HepG2 (cell line): ENCODE results near the gene RSAD2.

Experiments
- GABPB1 ChIP-seq: IDR thresholded peaks from 2 replicates; pipeline ENCODE4 v1.6.1; 2016; ENCODE audit warnings: mild to moderate bottlenecking, missing genetic modification reagents, moderate library complexity, missing compliant biosample characterization
- GTF2F1 ChIP-seq: fragments of 150-350 bp; IDR thresholded peaks from 2 replicates; pipeline ENCODE4 v1.6.1; 2014; ENCODE audit warnings: low read length
- NFYB ChIP-seq: sonication (generic); formaldehyde crosslinking; IDR thresholded peaks from 2 replicates; pipeline ENCODE4 v1.4.0; 2020; ENCODE audit warnings: missing genetic modification reagents
- RAD51 ChIP-seq: fragments of 450-650 bp; IDR thresholded peaks from 2 replicates; pipeline ENCODE4 v1.6.1; 2016; ENCODE audit warnings: borderline replicate concordance
- STAG1 ChIP-seq: sonication (generic); formaldehyde crosslinking; IDR thresholded peaks from 2 replicates; pipeline ENCODE4 v1.4.0; 2020; ENCODE audit warnings: missing genetic modification reagents
- TF ChIP-seq, protein P1 (sequence below): sonication (generic); formaldehyde crosslinking; IDR thresholded peaks from 2 replicates; pipeline ENCODE4 v1.4.0; 2020; ENCODE audit warnings: missing genetic modification reagents
- TF ChIP-seq, protein P2 (sequence below): sonication (generic); formaldehyde crosslinking; IDR thresholded peaks from 2 replicates; pipeline ENCODE4 v1.5.0; 2020; ENCODE audit warnings: mild to moderate bottlenecking, missing genetic modification reagents, moderate library complexity

DNA sequence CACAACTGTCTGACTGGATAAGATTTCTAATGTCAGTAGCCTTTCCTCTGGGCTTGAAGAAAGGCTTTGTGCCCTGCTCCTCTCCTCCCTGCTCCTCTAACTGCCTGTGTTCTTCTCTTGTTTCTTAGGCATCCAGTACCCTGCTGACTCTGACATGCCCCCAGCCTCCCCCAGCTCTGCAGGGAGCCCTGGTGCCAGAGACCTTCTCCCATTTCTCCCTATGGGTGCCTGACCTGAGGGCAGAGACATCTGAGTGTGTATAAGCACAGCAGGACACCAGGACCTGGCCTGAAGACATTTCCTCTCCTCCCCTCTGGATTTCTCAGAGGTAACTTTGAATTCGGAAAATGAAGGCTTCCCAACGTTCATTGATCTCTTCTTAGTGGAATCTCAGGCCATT lies 63.2 kb downstream of the RSAD2 start:
- TF ChIP-seq STAG1 (CRISPR knock-in tag) = no peak
- TF ChIP-seq, protein P1, sequence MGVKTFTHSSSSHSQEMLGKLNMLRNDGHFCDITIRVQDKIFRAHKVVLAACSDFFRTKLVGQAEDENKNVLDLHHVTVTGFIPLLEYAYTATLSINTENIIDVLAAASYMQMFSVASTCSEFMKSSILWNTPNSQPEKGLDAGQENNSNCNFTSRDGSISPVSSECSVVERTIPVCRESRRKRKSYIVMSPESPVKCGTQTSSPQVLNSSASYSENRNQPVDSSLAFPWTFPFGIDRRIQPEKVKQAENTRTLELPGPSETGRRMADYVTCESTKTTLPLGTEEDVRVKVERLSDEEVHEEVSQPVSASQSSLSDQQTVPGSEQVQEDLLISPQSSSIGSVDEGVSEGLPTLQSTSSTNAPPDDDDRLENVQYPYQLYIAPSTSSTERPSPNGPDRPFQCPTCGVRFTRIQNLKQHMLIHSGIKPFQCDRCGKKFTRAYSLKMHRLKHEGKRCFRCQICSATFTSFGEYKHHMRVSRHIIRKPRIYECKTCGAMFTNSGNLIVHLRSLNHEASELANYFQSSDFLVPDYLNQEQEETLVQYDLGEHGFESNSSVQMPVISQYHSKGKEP (CRISPR knock-in tag) = no peak
- TF ChIP-seq, protein P2, sequence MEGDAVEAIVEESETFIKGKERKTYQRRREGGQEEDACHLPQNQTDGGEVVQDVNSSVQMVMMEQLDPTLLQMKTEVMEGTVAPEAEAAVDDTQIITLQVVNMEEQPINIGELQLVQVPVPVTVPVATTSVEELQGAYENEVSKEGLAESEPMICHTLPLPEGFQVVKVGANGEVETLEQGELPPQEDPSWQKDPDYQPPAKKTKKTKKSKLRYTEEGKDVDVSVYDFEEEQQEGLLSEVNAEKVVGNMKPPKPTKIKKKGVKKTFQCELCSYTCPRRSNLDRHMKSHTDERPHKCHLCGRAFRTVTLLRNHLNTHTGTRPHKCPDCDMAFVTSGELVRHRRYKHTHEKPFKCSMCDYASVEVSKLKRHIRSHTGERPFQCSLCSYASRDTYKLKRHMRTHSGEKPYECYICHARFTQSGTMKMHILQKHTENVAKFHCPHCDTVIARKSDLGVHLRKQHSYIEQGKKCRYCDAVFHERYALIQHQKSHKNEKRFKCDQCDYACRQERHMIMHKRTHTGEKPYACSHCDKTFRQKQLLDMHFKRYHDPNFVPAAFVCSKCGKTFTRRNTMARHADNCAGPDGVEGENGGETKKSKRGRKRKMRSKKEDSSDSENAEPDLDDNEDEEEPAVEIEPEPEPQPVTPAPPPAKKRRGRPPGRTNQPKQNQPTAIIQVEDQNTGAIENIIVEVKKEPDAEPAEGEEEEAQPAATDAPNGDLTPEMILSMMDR = no peak
- TF ChIP-seq NFYB (CRISPR knock-in tag) = no peak
- TF ChIP-seq GABPB1 (CRISPR knock-in tag) = no peak
- no peak for TF ChIP-seq RAD51
- no peak for TF ChIP-seq GTF2F1
